Adrenal gland (tissue), 5 donors: ENCODE results near the gene OLFM2.
"Not testable (repeated sequence)": the region's sequence is repeated elsewhere in the genome, so short reads cannot be mapped to it uniquely, and the experiment has no call there.

Experiments used
- CTCF ChIP-seq, 6 experiments: fragments of 450-650 bp in 4 of 6; fragments of 200-600 bp in 2 of 6; sonication (generic) in 1 of 6; IDR thresholded peaks; 1 replicate in 5 of 6; 2 replicates in 1 of 6; pipeline versions ENCODE4 v1.5.1 to v1.8.0; 2016 to 2021; ENCODE audit warnings: antibody characterized with exemption in 6 of 6, mild to moderate bottlenecking in 2 of 6, moderate library complexity in 1 of 6
- POLR2A ChIP-seq, 2 donors: fragments of 450-650 bp; IDR thresholded peaks; one replicate each; pipeline ENCODE4 v1.6.1; 2017; ENCODE audit warnings: antibody characterized with exemption in 2 of 2, mild to moderate bottlenecking in 2 of 2, moderate library complexity in 1 of 2
- donor health status: DM: no; HTN: no; CAD: no.

DNA sequence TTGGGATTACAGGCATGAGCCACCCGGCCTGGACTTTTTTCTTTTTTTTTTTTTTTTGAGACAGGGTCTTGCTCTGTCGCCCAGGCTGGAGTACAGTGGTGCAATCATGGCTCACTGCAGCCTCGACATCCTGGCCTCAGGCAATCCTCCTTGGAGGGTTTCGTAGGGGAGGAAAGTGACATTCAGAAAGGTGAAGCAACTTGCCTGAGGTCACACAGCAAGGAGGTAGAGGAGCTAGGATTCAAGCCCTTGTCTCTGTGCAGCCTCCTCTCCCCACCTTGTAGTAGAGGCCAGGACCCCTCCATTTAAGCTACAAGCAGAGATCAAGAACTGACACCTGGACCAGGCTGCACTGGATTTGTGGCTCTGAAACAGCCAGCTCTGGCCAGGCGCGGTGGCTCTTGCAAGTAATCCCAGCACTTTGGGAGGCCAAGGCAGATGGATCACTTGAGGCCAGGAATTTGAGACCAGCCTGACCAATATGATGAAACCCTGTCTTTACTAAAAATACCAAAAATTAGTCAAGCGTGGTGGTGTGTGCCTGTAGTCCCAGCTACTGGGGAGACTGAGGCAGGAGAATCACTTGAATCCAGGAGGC, 10.3 kb upstream of the OLFM2 start:
- TF ChIP-seq POLR2A, CTCF (IDR thresholded peaks at IDR 0.05): not testable (repeated sequence)
